Hepatocyte (in vitro differentiated cells): ENCODE results near the gene PGC. TPM values are rescaled to one million over a fixed set of nuclear protein-coding genes. Genes with fewer than 3 reads are reported as not detected.

ENCODE experiments used
- DNase-seq: peaks from one replicate; pipeline ENCODE4 v3.0.0-alpha.2; 2016; ENCODE audit warnings: low spot score
- H2AFZ ChIP-seq: fragments of 200-600 bp; sonication (generic); 2 replicates; pipeline ENCODE4 v1.6.0; 2016; ENCODE audit warnings: antibody characterized with exemption, mild to moderate bottlenecking
- H3K27ac ChIP-seq: fragments of 200-600 bp; sonication (generic); 2 replicates; pipeline ENCODE4 v1.5.1; 2016; ENCODE audit warnings: mild to moderate bottlenecking
- H3K27me3 ChIP-seq: fragments of 200-600 bp; sonication (generic); 2 replicates; pipeline ENCODE4 v1.6.1; 2016
- H3K36me3 ChIP-seq: fragments of 200-600 bp; sonication (generic); replicated peaks from 2 replicates; pipeline ENCODE4 v1.5.1; 2016; ENCODE audit warnings: low read depth; ENCODE audit not compliant: insufficient read depth
- H3K4me1 ChIP-seq: fragments of 200-600 bp; sonication (generic); 2 replicates; pipeline ENCODE4 v1.5.1; 2016; ENCODE audit warnings: mild to moderate bottlenecking, moderate library complexity; ENCODE audit not compliant: insufficient read depth
- H3K4me2 ChIP-seq: fragments of 200-600 bp; sonication (generic); 2 replicates; pipeline ENCODE4 v1.6.0; 2016
- H3K4me3 ChIP-seq: fragments of 200-600 bp; sonication (generic); 2 replicates; pipeline ENCODE4 v1.5.1; 2016; ENCODE audit warnings: mild to moderate bottlenecking
- H3K79me2 ChIP-seq: fragments of 200-600 bp; sonication (generic); 2 replicates; pipeline ENCODE4 v1.6.0; 2017; ENCODE audit warnings: mild to moderate bottlenecking
- H3K9me2 ChIP-seq: fragments of 200-600 bp; sonication (generic); replicated peaks from 2 replicates; pipeline ENCODE4 v1.6.0; 2017; ENCODE audit warnings: mild to moderate bottlenecking; ENCODE audit not compliant: insufficient read depth
- H3K9me3 ChIP-seq: fragments of 200-600 bp; sonication (generic); 2 replicates; pipeline ENCODE4 v1.5.1; 2016; ENCODE audit warnings: low read depth, mild to moderate bottlenecking
- H4K20me1 ChIP-seq: fragments of 200-600 bp; sonication (generic); 2 replicates; pipeline ENCODE4 v1.6.0; 2016; ENCODE audit warnings: mild to moderate bottlenecking; ENCODE audit not compliant: insufficient read depth, poor library complexity, severe bottlenecking
- CTCF ChIP-seq: fragments of 200-600 bp; sonication (generic); IDR thresholded peaks from 2 replicates; pipeline ENCODE4 v1.5.1; 2016; ENCODE audit warnings: antibody characterized with exemption, mild to moderate bottlenecking; ENCODE audit not compliant: poor library complexity
- EZH2 ChIP-seq: fragments of 200-600 bp; sonication (generic); IDR thresholded peaks from 2 replicates; pipeline ENCODE4 v1.6.1; 2016; ENCODE audit warnings: antibody characterized with exemption, mild to moderate bottlenecking, borderline replicate concordance
- EZH2phosphoT487 ChIP-seq: fragments of 200-600 bp; sonication (generic); IDR thresholded peaks from one replicate; pipeline ENCODE4 v1.6.1; 2018; ENCODE audit warnings: antibody characterized with exemption, mild to moderate bottlenecking, low read depth, moderate library complexity; ENCODE audit not compliant: unreplicated experiment, severe bottlenecking
- WGBS: methylation state at CpG from one replicate; pipeline ENCODE4 v1.1.6; 2016; ENCODE audit warnings: low lambda C conversion rate; ENCODE audit errors: missing lambda C conversion rate; 5-methylcytosine and 5-hydroxymethylcytosine counted together
- polyA plus RNA-seq: library from polyadenylated mRNA; unstranded; fragments of >200 nt; fragmentation: Nextera tagmentation; extraction: Ambion mirVana; gene quantifications from 2 replicates; pipeline ENCODE4 v1.2.1, GENCODE V29; 2016
- total RNA-seq: library from RNA; depleted of rRNA; stranded (reverse); fragments of >200 nt; gene quantifications from 2 replicates; pipeline ENCODE4 v1.2.3, GENCODE V29; 2014

The PGC gene
- total and polyA plus RNA-seq, 2 experiments from 2014 or later: 109 to 114 TPM

- TF ChIP-seq EZH2 (no peak), EZH2phosphoT487 (no peak), CTCF (no peak)
- Histone ChIP-seq H3K4me2 (no peak overlapping the region), H3K36me3 (no peaks in the 10 kb centered on the region), H3K9me3 (no peaks in the 10 kb centered on the region), H3K4me3 (no peak overlapping the region), H2AFZ (no peak overlapping the region), H3K9me2 (no peaks in the 10 kb centered on the region), H3K27ac (no peak overlapping the region), H3K79me2 (no peaks in the 10 kb centered on the region), H3K27me3 (no peaks in the 10 kb centered on the region), H4K20me1 (no peaks in the 10 kb centered on the region), H3K4me1 (no peaks in the 10 kb centered on the region)
- WGBS: 94% methylated on average over 6 of the region's 6 CpGs
- DNase-seq: no peak
Observed at GRCh38 chr6:41757271-41757670, 10.1 kb upstream of the PGC start.

- no peak overlapping the region for H3K4me3 ChIP-seq
- H3K9me3 ChIP-seq: no peaks in the 10 kb centered on the region
- no peaks in the 10 kb centered on the region for H4K20me1 ChIP-seq
- H3K4me2 ChIP-seq: no peak overlapping the region
- DNase-seq: no peak
- H3K79me2 ChIP-seq: no peaks in the 10 kb centered on the region
- H3K9me2 ChIP-seq: no peaks in the 10 kb centered on the region
- WGBS: 72% methylated on average over 13 of the region's 13 CpGs
- no peaks in the 10 kb centered on the region for H3K36me3 ChIP-seq
- no peak overlapping the region for H3K27ac ChIP-seq
- TF ChIP-seq EZH2phosphoT487 (no peak), EZH2 (no peak), CTCF (no peak)
- H3K4me1 ChIP-seq: no peaks in the 10 kb centered on the region
- no peak overlapping the region for H2AFZ ChIP-seq
- H3K27me3 ChIP-seq: no peaks in the 10 kb centered on the region
Observed at GRCh38 chr6:41756354-41756753, 9.2 kb upstream of the PGC start.

- Histone ChIP-seq H3K4me2 (no peak overlapping the region), H2AFZ (no peak overlapping the region)
- WGBS: 83% methylated on average over 4 of the region's 4 CpGs
Observed at GRCh38 chr6:41755895-41756294, 8.7 kb upstream of the PGC start.

More at GRCh38 chr6:41755895-41756294, 8.7 kb upstream of the PGC start:
- Histone ChIP-seq H3K9me2 (no peaks in the 10 kb centered on the region), H3K27me3 (no peaks in the 10 kb centered on the region), H3K36me3 (no peaks in the 10 kb centered on the region), H3K4me3 (no peak overlapping the region), H3K9me3 (no peaks in the 10 kb centered on the region), H4K20me1 (no peaks in the 10 kb centered on the region), H3K27ac (no peak overlapping the region), H3K4me1 (no peaks in the 10 kb centered on the region), H3K79me2 (no peaks in the 10 kb centered on the region)
- DNase-seq: no peak
- TF ChIP-seq EZH2phosphoT487 (no peak), CTCF (no peak), EZH2 (no peak)
